ENCODE measurements around the gene ATP8B4.

The ATP8B4 gene

GRCh38 chr15:49905221-49905620, 213.8 kb downstream of the ATP8B4 start:
- H3K4me1 ChIP-seq (ENCODE audit: control insufficient read depth in 2 of 2, insufficient read depth in 2 of 2, low read length in 2 of 2) = no peaks in the 10 kb centered on the region
- no peak overlapping the region for H3K27ac ChIP-seq (ENCODE audit: low read depth in 2 of 2, low read length in 2 of 2)
- no peaks in the 10 kb centered on the region for H3K27me3 ChIP-seq (ENCODE audit: control insufficient read depth in 2 of 2, insufficient read depth in 2 of 2, low read length in 2 of 2)
- no peak overlapping the region for H3K9ac ChIP-seq (ENCODE audit: low read depth in 1 of 2, low read length in 2 of 2)
- H3K4me3 ChIP-seq (ENCODE audit: low read length in 2 of 2) = no peak overlapping the region
- H3K9me3 ChIP-seq (ENCODE audit: control insufficient read depth in 2 of 2, low read length in 2 of 2) = no peaks in the 10 kb centered on the region
- no peaks in the 10 kb centered on the region for H3K36me3 ChIP-seq (ENCODE audit: control insufficient read depth in 2 of 2, insufficient read depth in 2 of 2, low read length in 2 of 2)

- no peaks in the 10 kb centered on the region for H3K27me3 ChIP-seq (ENCODE audit: control insufficient read depth in 2 of 2, insufficient read depth in 2 of 2, low read length in 2 of 2)
- H3K27ac ChIP-seq (ENCODE audit: low read depth in 2 of 2, low read length in 2 of 2) = no peak overlapping the region
- no peaks in the 10 kb centered on the region for H3K9me3 ChIP-seq (ENCODE audit: control insufficient read depth in 2 of 2, low read length in 2 of 2)
- H3K36me3 ChIP-seq (ENCODE audit: control insufficient read depth in 2 of 2, insufficient read depth in 2 of 2, low read length in 2 of 2) = no peaks in the 10 kb centered on the region
- no peak overlapping the region for H3K9ac ChIP-seq (ENCODE audit: low read depth in 1 of 2, low read length in 2 of 2)
- H3K4me1 ChIP-seq (ENCODE audit: control insufficient read depth in 2 of 2, insufficient read depth in 2 of 2, low read length in 2 of 2) = no peaks in the 10 kb centered on the region
- H3K4me3 ChIP-seq (ENCODE audit: low read length in 2 of 2) = no peak overlapping the region
These were observed 214.7 kb downstream of the ATP8B4 start for GRCh38 chr15:49904296-49904695.

- Histone ChIP-seq H3K9ac (ENCODE audit: low read depth in 1 of 2, low read length in 2 of 2) (no peak overlapping the region), H3K4me1 (ENCODE audit: control insufficient read depth in 2 of 2, insufficient read depth in 2 of 2, low read length in 2 of 2) (no peaks in the 10 kb centered on the region), H3K9me3 (ENCODE audit: control insufficient read depth in 2 of 2, low read length in 2 of 2) (no peaks in the 10 kb centered on the region), H3K27me3 (ENCODE audit: control insufficient read depth in 2 of 2, insufficient read depth in 2 of 2, low read length in 2 of 2) (no peaks in the 10 kb centered on the region), H3K27ac (ENCODE audit: low read depth in 2 of 2, low read length in 2 of 2) (peak overlapping the region; percentile 8 to 12), H3K4me3 (ENCODE audit: low read length in 2 of 2) (no peak overlapping the region), H3K36me3 (ENCODE audit: control insufficient read depth in 2 of 2, insufficient read depth in 2 of 2, low read length in 2 of 2) (no peaks in the 10 kb centered on the region)
These were observed 216.1 kb downstream of the ATP8B4 start for GRCh38 chr15:49902685-49903501.

GRCh38 chr15:49901996-49902684, 216.9 kb downstream of the ATP8B4 start:
- Histone ChIP-seq H3K27ac (ENCODE audit: low read depth in 2 of 2, low read length in 2 of 2) (peak overlapping the region; percentile 12 to 50), H3K9ac (ENCODE audit: low read depth in 1 of 2, low read length in 2 of 2) (peak overlapping the region in 1 of 2 donors; percentile 9), H3K36me3 (ENCODE audit: control insufficient read depth in 2 of 2, insufficient read depth in 2 of 2, low read length in 2 of 2) (no peaks in the 10 kb centered on the region), H3K9me3 (ENCODE audit: control insufficient read depth in 2 of 2, low read length in 2 of 2) (no peaks in the 10 kb centered on the region), H3K4me1 (ENCODE audit: control insufficient read depth in 2 of 2, insufficient read depth in 2 of 2, low read length in 2 of 2) (no peaks in the 10 kb centered on the region), H3K27me3 (ENCODE audit: control insufficient read depth in 2 of 2, insufficient read depth in 2 of 2, low read length in 2 of 2) (no peaks in the 10 kb centered on the region), H3K4me3 (ENCODE audit: low read length in 2 of 2) (no peak overlapping the region)

GRCh38 chr15:49901321-49901720, 217.7 kb downstream of the ATP8B4 start:
- Histone ChIP-seq H3K9me3 (ENCODE audit: control insufficient read depth in 2 of 2, low read length in 2 of 2) (no peaks in the 10 kb centered on the region), H3K9ac (ENCODE audit: low read depth in 1 of 2, low read length in 2 of 2) (no peak overlapping the region), H3K4me3 (ENCODE audit: low read length in 2 of 2) (no peak overlapping the region), H3K36me3 (ENCODE audit: control insufficient read depth in 2 of 2, insufficient read depth in 2 of 2, low read length in 2 of 2) (no peaks in the 10 kb centered on the region), H3K27ac (ENCODE audit: low read depth in 2 of 2, low read length in 2 of 2) (peak overlapping the region in 1 of 2 donors; percentile 10), H3K4me1 (ENCODE audit: control insufficient read depth in 2 of 2, insufficient read depth in 2 of 2, low read length in 2 of 2) (no peaks in the 10 kb centered on the region), H3K27me3 (ENCODE audit: control insufficient read depth in 2 of 2, insufficient read depth in 2 of 2, low read length in 2 of 2) (no peaks in the 10 kb centered on the region)

GRCh38 chr15:49900903-49901235, 218.2 kb downstream of the ATP8B4 start:
- no peaks in the 10 kb centered on the region for H3K27me3 ChIP-seq (ENCODE audit: control insufficient read depth in 2 of 2, insufficient read depth in 2 of 2, low read length in 2 of 2)
- peak overlapping the region in 1 of 2 donors; percentile 10 for H3K27ac ChIP-seq (ENCODE audit: low read depth in 2 of 2, low read length in 2 of 2)
- H3K36me3 ChIP-seq (ENCODE audit: control insufficient read depth in 2 of 2, insufficient read depth in 2 of 2, low read length in 2 of 2) = no peaks in the 10 kb centered on the region
- H3K9me3 ChIP-seq (ENCODE audit: control insufficient read depth in 2 of 2, low read length in 2 of 2) = no peaks in the 10 kb centered on the region
- H3K4me1 ChIP-seq (ENCODE audit: control insufficient read depth in 2 of 2, insufficient read depth in 2 of 2, low read length in 2 of 2) = no peaks in the 10 kb centered on the region
- no peak overlapping the region for H3K9ac ChIP-seq (ENCODE audit: low read depth in 1 of 2, low read length in 2 of 2)
- no peak overlapping the region for H3K4me3 ChIP-seq (ENCODE audit: low read length in 2 of 2)

- Histone ChIP-seq H3K4me1 (ENCODE audit: control insufficient read depth in 2 of 2, insufficient read depth in 2 of 2, low read length in 2 of 2) (no peaks in the 10 kb centered on the region), H3K27me3 (ENCODE audit: control insufficient read depth in 2 of 2, insufficient read depth in 2 of 2, low read length in 2 of 2) (no peaks in the 10 kb centered on the region), H3K36me3 (ENCODE audit: control insufficient read depth in 2 of 2, insufficient read depth in 2 of 2, low read length in 2 of 2) (no peaks in the 10 kb centered on the region), H3K9me3 (ENCODE audit: control insufficient read depth in 2 of 2, low read length in 2 of 2) (no peaks in the 10 kb centered on the region), H3K27ac (ENCODE audit: low read depth in 2 of 2, low read length in 2 of 2) (peak overlapping the region in 1 of 2 donors; percentile 37), H3K4me3 (ENCODE audit: low read length in 2 of 2) (no peak overlapping the region), H3K9ac (ENCODE audit: low read depth in 1 of 2, low read length in 2 of 2) (no peak overlapping the region)
These were observed 218.8 kb downstream of the ATP8B4 start for GRCh38 chr15:49900006-49900902.

- no peaks in the 10 kb centered on the region for H3K27me3 ChIP-seq (ENCODE audit: control insufficient read depth in 2 of 2, insufficient read depth in 2 of 2, low read length in 2 of 2)
- no peak overlapping the region for H3K9ac ChIP-seq (ENCODE audit: low read depth in 1 of 2, low read length in 2 of 2)
- H3K9me3 ChIP-seq (ENCODE audit: control insufficient read depth in 2 of 2, low read length in 2 of 2) = no peaks in the 10 kb centered on the region
- H3K36me3 ChIP-seq (ENCODE audit: control insufficient read depth in 2 of 2, insufficient read depth in 2 of 2, low read length in 2 of 2) = no peaks in the 10 kb centered on the region
- H3K4me1 ChIP-seq (ENCODE audit: control insufficient read depth in 2 of 2, insufficient read depth in 2 of 2, low read length in 2 of 2) = no peaks in the 10 kb centered on the region
- no peak overlapping the region for H3K4me3 ChIP-seq (ENCODE audit: low read length in 2 of 2)
- no peak overlapping the region for H3K27ac ChIP-seq (ENCODE audit: low read depth in 2 of 2, low read length in 2 of 2)
These were observed 220.3 kb downstream of the ATP8B4 start for GRCh38 chr15:49898575-49899283.

- no peak overlapping the region for H3K27ac ChIP-seq (ENCODE audit: low read depth in 2 of 2, low read length in 2 of 2)
- no peaks in the 10 kb centered on the region for H3K4me1 ChIP-seq (ENCODE audit: control insufficient read depth in 2 of 2, insufficient read depth in 2 of 2, low read length in 2 of 2)
- H3K9me3 ChIP-seq (ENCODE audit: control insufficient read depth in 2 of 2, low read length in 2 of 2) = no peaks in the 10 kb centered on the region
- no peak overlapping the region for H3K9ac ChIP-seq (ENCODE audit: low read depth in 1 of 2, low read length in 2 of 2)
- no peaks in the 10 kb centered on the region for H3K27me3 ChIP-seq (ENCODE audit: control insufficient read depth in 2 of 2, insufficient read depth in 2 of 2, low read length in 2 of 2)
- no peaks in the 10 kb centered on the region for H3K36me3 ChIP-seq (ENCODE audit: control insufficient read depth in 2 of 2, insufficient read depth in 2 of 2, low read length in 2 of 2)
- no peak overlapping the region for H3K4me3 ChIP-seq (ENCODE audit: low read length in 2 of 2)
These were observed 220.9 kb downstream of the ATP8B4 start for GRCh38 chr15:49898097-49898496.
